Measurements from ENCODE around the gene CENPM.

Gene CENPM

DNA sequence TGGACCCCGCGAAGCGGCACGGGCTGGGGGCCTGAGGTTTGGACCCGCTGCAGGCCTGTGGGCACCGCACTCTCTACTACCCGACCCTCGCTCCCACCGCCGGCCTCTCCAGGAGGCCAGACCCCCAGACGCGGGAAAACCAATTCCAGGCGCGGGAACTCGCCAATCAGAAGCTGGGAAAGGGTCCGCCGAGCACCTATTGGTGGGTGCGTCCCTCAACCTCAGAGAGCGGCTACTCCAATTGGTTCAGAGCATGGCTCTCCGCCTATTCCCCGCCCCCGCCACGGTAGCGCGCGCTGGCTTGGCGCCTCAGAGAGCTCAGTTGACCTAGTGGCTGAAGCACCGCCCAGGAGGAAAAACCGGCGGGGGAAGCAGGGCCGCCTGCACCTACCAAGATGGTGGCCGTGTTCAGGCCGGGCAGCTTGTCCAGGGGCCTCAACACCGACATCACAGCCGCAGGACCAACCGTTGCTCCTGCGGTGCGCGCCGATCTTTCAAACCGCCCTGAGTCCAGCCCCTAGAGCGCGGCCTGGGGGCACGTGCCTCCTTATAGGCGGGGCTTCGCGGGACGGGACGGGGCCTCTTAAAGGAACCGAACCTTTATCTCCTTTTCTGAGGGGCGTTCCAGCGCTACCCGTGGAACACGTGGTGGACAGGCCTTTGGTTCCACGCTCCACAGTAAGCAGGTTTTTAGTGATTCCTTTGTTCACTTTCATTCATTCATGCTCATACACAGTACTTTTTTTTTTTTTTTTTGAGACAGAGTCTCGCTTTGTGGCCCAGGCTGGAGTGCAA, at the start of gene CENPM:
Gene CENPM (minus strand): TSS at position 524 of the 795 bp plus-strand sequence. CDS start 76 bp downstream, at position 448.
- TF ChIP-seq, protein P1, sequence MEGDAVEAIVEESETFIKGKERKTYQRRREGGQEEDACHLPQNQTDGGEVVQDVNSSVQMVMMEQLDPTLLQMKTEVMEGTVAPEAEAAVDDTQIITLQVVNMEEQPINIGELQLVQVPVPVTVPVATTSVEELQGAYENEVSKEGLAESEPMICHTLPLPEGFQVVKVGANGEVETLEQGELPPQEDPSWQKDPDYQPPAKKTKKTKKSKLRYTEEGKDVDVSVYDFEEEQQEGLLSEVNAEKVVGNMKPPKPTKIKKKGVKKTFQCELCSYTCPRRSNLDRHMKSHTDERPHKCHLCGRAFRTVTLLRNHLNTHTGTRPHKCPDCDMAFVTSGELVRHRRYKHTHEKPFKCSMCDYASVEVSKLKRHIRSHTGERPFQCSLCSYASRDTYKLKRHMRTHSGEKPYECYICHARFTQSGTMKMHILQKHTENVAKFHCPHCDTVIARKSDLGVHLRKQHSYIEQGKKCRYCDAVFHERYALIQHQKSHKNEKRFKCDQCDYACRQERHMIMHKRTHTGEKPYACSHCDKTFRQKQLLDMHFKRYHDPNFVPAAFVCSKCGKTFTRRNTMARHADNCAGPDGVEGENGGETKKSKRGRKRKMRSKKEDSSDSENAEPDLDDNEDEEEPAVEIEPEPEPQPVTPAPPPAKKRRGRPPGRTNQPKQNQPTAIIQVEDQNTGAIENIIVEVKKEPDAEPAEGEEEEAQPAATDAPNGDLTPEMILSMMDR (IDR thresholded peaks at IDR 0.05) = no peak

DNA sequence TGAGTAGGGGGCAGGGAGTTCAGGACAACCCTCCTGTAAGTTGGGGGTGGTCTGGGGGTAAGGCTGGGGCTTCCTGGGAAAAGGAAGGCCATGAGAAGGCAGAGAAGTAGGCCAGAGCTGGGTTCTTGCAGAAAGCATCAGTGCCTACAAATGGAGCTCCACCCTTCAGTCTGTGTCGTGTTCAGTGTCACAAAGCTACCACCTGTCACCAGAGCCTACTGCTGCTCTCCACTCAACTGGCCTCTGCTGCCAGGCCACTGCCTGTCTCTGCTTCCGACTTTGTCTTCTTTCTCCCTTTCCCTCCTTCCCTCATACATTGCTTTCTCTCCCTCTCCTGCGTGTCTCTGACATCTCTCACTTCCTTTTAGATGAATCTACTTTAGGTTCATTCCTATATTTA, 48.3 kb upstream of the CENPM start:
- TF ChIP-seq, protein P1 (IDR thresholded peaks at IDR 0.05) = no peak

DNA sequence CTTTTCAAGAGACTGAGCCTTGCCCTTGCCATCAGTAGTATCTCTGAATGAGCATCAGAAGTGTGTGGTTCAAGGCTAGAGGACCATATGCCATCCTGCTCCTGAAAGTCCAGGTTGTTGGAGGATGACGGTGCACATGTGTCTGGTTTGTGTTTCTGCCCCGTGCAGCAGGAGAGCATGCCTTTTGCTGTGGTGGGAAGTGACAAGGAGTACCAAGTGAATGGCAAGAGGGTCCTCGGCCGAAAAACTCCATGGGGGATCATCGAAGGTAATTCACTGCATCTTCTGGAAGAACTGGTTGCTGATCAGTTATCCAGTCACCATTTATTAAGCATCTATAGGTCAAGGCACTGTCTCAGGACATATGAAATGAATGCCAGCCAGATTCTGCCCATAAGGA, 45.5 kb upstream of the CENPM start:
- TF ChIP-seq, protein P1 (IDR thresholded peaks at IDR 0.05) = no peak

GRCh38 chr22:41991111-41991510, 44.2 kb upstream of the CENPM start:
- TF ChIP-seq, protein P1 (IDR thresholded peaks at IDR 0.05) = no peak

- TF ChIP-seq, protein P1 (IDR thresholded peaks at IDR 0.05) = no peak
Observed at GRCh38 chr22:41989246-41989645, 42.3 kb upstream of the CENPM start.

DNA sequence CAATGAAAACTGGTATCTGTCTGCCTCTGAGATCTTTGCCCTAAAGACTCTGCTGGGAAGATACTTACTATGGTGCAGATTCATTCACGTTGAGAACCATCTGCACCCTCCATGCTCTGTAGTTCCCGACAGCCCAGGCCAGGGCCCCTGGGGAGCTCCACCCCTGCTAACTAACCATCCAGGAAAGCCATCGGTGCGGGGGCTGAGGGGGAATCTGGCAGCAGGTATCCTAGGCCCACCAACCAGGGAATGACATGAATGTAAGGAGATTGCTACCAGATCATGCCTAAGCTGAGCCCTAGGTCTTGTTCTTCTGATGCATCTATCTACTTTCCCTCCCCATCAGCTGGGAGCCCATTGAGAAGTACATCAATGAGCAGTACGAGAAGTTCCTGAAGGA, 40.3 kb upstream of the CENPM start:
- TF ChIP-seq, protein P1 (IDR thresholded peaks at IDR 0.05) = no peak

GRCh38 chr22:41983513-41984405, 36.8 kb upstream of the CENPM start:
- TF ChIP-seq, protein P1 (IDR thresholded peaks at IDR 0.05) = no peak
